ENCODE results near the gene GLIS2. TPM values are rescaled to one million over a fixed set of nuclear protein-coding genes. Genes with fewer than 3 reads are reported as not detected.

Gene GLIS2
- polyA plus RNA-seq, 3 donors, result 6.2 to 13.6 (median 11.2) TPM

- H3K27ac ChIP-seq (ENCODE audit: low read depth, low read length), result no peak overlapping the region
- 87 to 93% (median 89%) methylated on average over 12 of the region's 12 CpGs for WGBS, 3 donors
Measured at GRCh38 chr16:4383591-4384444, 68.0 kb downstream of the GLIS2 start.

GRCh38 chr16:4384509-4384942 is 68.7 kb downstream of the GLIS2 start:
- 56 to 73% (median 64%) methylated on average over 17 to 20 of the region's 20 CpGs for WGBS, 3 donors
- H3K27ac ChIP-seq (ENCODE audit: low read depth, low read length), result no peak overlapping the region

- WGBS, 3 donors, result 79 to 83% (median 79%) methylated on average over 19 to 20 of the region's 20 CpGs
- no peak overlapping the region for H3K27ac ChIP-seq (ENCODE audit: low read depth, low read length)
Measured at GRCh38 chr16:4385066-4385788, 69.4 kb downstream of the GLIS2 start.

- H3K27ac ChIP-seq (ENCODE audit: low read depth, low read length), result no peak overlapping the region
- 79 to 84% (median 81%) methylated on average over 11 of the region's 11 CpGs for WGBS, 3 donors
Measured at GRCh38 chr16:4385789-4386450, 70.1 kb downstream of the GLIS2 start.

- 65 to 88% (median 79%) methylated on average over 8 of the region's 8 CpGs for WGBS, 3 donors
- H3K27ac ChIP-seq (ENCODE audit: low read depth, low read length), result no peak overlapping the region
Measured at GRCh38 chr16:4386451-4386805, 70.6 kb downstream of the GLIS2 start.

- WGBS, 3 donors, result 79 to 88% (median 83%) methylated on average over 10 of the region's 10 CpGs
Measured at GRCh38 chr16:4386951-4387565, 71.2 kb downstream of the GLIS2 start.

GRCh38 chr16:4387781-4388180 is 71.9 kb downstream of the GLIS2 start:
- WGBS, 3 donors, result 88 to 91% (median 91%) methylated on average over 20 of the region's 20 CpGs

More at GRCh38 chr16:4386951-4387565, 71.2 kb downstream of the GLIS2 start:
- H3K27ac ChIP-seq (ENCODE audit: low read depth, low read length), result no peak overlapping the region

GRCh38 chr16:4388271-4389021 is 72.6 kb downstream of the GLIS2 start:
- WGBS, 3 donors, result 75 to 83% (median 81%) methylated on average over 19 of the region's 19 CpGs
- H3K27ac ChIP-seq (ENCODE audit: low read depth, low read length), result no peak overlapping the region

More at GRCh38 chr16:4387781-4388180, 71.9 kb downstream of the GLIS2 start:
- no peak overlapping the region for H3K27ac ChIP-seq (ENCODE audit: low read depth, low read length)

Other genes starting within 250 kb of the GLIS2 start
- gene ADCY9, start 199.6 kb upstream of the GLIS2 start, polyA plus RNA-seq, result 1 to 10 TPM; 5.3 to 8.6 (median 6.9) TPM
- gene SRL, start 74.0 kb upstream of the GLIS2 start, polyA plus RNA-seq, result 1 to 10 TPM in 2 of 3 donors, under 1 TPM in 1; 0.48 to 2.7 (median 1.0) TPM
- gene TFAP4, start 43.0 kb upstream of the GLIS2 start, polyA plus RNA-seq, result 1 to 10 TPM; 5.1 to 9.4 (median 5.7) TPM
- 10 to 100 TPM; 57.2 to 86.6 (median 64.8) TPM for gene PAM16, start 35.3 kb downstream of the GLIS2 start, polyA plus RNA-seq
- 10 to 100 TPM in 2 of 3 donors, 1 to 10 TPM in 1; 6.0 to 33.9 (median 13.3) TPM for gene VASN, start 55.8 kb downstream of the GLIS2 start, polyA plus RNA-seq
- 10 to 100 TPM; 10.1 to 23.6 (median 18.6) TPM for gene CORO7, start 100.5 kb downstream of the GLIS2 start, polyA plus RNA-seq
- 10 to 100 TPM; 21.6 to 35.5 (median 27.0) TPM for gene DNAJA3, start 109.8 kb downstream of the GLIS2 start, polyA plus RNA-seq
- 10 to 100 TPM; 33.7 to 38.0 (median 36.4) TPM for gene NMRAL1, start 158.6 kb downstream of the GLIS2 start, polyA plus RNA-seq
- gene HMOX2, start 160.3 kb downstream of the GLIS2 start, polyA plus RNA-seq, result 10 to 100 TPM; 28.2 to 81.1 (median 45.7) TPM
- gene CDIP1, start 222.7 kb downstream of the GLIS2 start, polyA plus RNA-seq, result 10 to 100 TPM; 13.6 to 17.0 (median 16.1) TPM
- under 1 TPM in 2 of 3 donors, not detected in 1; 0.01 to 0.21 TPM for gene C16orf96, start 240.3 kb downstream of the GLIS2 start, polyA plus RNA-seq

Data from adipose tissue (tissue), 3 donors.